Trophoblast cell (in vitro differentiated cells and primary cell): ENCODE measurements around the gene KLK1.
"Not testable (repeated sequence)": the region's sequence is repeated elsewhere in the genome, so short reads cannot be mapped to it uniquely, and the experiment has no call there.

Source experiments
- DNase-seq, 2 donors: peaks; one replicate each; pipeline ENCODE4 v3.0.0-alpha.2; 2016
- H2AFZ ChIP-seq: 2 replicates; pipeline ENCODE4 v1.6.1; 2013; ENCODE audit warnings: low read length, moderate library complexity, mild to moderate bottlenecking; ENCODE audit not compliant: insufficient read depth, poor library complexity
- H2AK5ac ChIP-seq: 2 replicates; pipeline ENCODE4 v1.6.1; 2013; ENCODE audit warnings: mild to moderate bottlenecking, low read length
- H2BK120ac ChIP-seq: 2 replicates; pipeline ENCODE4 v1.6.1; 2013; ENCODE audit warnings: low read length, mild to moderate bottlenecking, moderate library complexity; ENCODE audit not compliant: insufficient read depth, poor library complexity
- H2BK12ac ChIP-seq: 2 replicates; pipeline ENCODE4 v1.6.1; 2013; ENCODE audit warnings: mild to moderate bottlenecking, low read length, moderate library complexity
- H2BK5ac ChIP-seq: 2 replicates; pipeline ENCODE4 v1.6.1; 2013; ENCODE audit warnings: low read length, low read depth, moderate library complexity, mild to moderate bottlenecking; ENCODE audit not compliant: poor library complexity
- H3K14ac ChIP-seq: 2 replicates; pipeline ENCODE4 v1.6.1; 2013; ENCODE audit warnings: mild to moderate bottlenecking, low read length
- H3K18ac ChIP-seq: 2 replicates; pipeline ENCODE4 v1.6.1; 2013; ENCODE audit warnings: mild to moderate bottlenecking, low read length
- H3K23ac ChIP-seq: 2 replicates; pipeline ENCODE4 v1.6.1; 2013; ENCODE audit warnings: low read length
- H3K27ac ChIP-seq: 2 replicates; pipeline ENCODE4 v1.5.1; 2013; ENCODE audit warnings: low read depth, mild to moderate bottlenecking, inconsistent platforms, low read length, moderate library complexity
- H3K27me3 ChIP-seq: 2 replicates; pipeline ENCODE4 v1.6.1; 2013; ENCODE audit warnings: inconsistent platforms, mild to moderate bottlenecking, low read length, moderate library complexity; ENCODE audit not compliant: insufficient read depth
- H3K36me3 ChIP-seq, 2 experiments: 1 replicate in 1 of 2; 2 replicates in 1 of 2; pipeline ENCODE4 v1.6.1; 2013; ENCODE audit warnings: low read length in 2 of 2, mild to moderate bottlenecking in 2 of 2, moderate library complexity in 1 of 2; ENCODE audit not compliant: insufficient read depth in 2 of 2, control insufficient read depth in 1 of 2
- H3K4ac ChIP-seq: 2 replicates; pipeline ENCODE4 v1.6.1; 2013; ENCODE audit warnings: low read depth, mild to moderate bottlenecking, low read length, moderate library complexity
- H3K4me1 ChIP-seq, 2 experiments: 1 replicate in 1 of 2; 2 replicates in 1 of 2; pipeline ENCODE4 v1.6.1; 2013; ENCODE audit warnings: low read length in 2 of 2, mild to moderate bottlenecking in 2 of 2, moderate library complexity in 1 of 2; ENCODE audit not compliant: insufficient read depth in 2 of 2, control insufficient read depth in 1 of 2
- H3K4me2 ChIP-seq: 2 replicates; pipeline ENCODE4 v1.6.1; 2013; ENCODE audit warnings: inconsistent platforms, mild to moderate bottlenecking, low read length, moderate library complexity
- H3K4me3 ChIP-seq: 2 replicates; pipeline ENCODE4 v1.5.1; 2013; ENCODE audit warnings: mild to moderate bottlenecking, low read depth, low read length, inconsistent platforms
- H3K79me1 ChIP-seq: one replicate; pipeline ENCODE4 v1.6.1; 2013; ENCODE audit warnings: low read length
- H3K79me2 ChIP-seq: 2 replicates; pipeline ENCODE4 v1.6.1; 2013; ENCODE audit warnings: low read length, mild to moderate bottlenecking; ENCODE audit not compliant: control insufficient read depth, insufficient read depth, poor library complexity
- H3K9ac ChIP-seq: 2 replicates; pipeline ENCODE4 v1.6.1; 2013; ENCODE audit warnings: mild to moderate bottlenecking, low read length
- H3K9me3 ChIP-seq: 2 replicates; pipeline ENCODE4 v1.6.1; 2013; ENCODE audit warnings: low read depth, mild to moderate bottlenecking, control low read depth, inconsistent platforms, low read length; ENCODE audit not compliant: insufficient read depth
- H4K12ac ChIP-seq: 2 replicates; pipeline ENCODE4 v1.6.1; 2013; ENCODE audit warnings: low read depth, mild to moderate bottlenecking, low read length, moderate library complexity
- H4K8ac ChIP-seq: 2 replicates; pipeline ENCODE4 v1.6.1; 2013; ENCODE audit warnings: low read depth, mild to moderate bottlenecking, low read length, moderate library complexity
- H4K91ac ChIP-seq: one replicate; pipeline ENCODE4 v1.6.1; 2013; ENCODE audit warnings: low read depth, mild to moderate bottlenecking, low read length, moderate library complexity
- WGBS: extraction: QIAGEN DNeasy Blood & Tissue Kit; methylation state at CpG from one replicate; pipeline ENCODE4 v1.1.7; 2013; ENCODE audit warnings: missing lambda C conversion rate; ENCODE audit not compliant: insufficient read length, insufficient coverage; ENCODE audit errors: extremely low coverage; 5-methylcytosine and 5-hydroxymethylcytosine counted together

KLK1 gene

DNA sequence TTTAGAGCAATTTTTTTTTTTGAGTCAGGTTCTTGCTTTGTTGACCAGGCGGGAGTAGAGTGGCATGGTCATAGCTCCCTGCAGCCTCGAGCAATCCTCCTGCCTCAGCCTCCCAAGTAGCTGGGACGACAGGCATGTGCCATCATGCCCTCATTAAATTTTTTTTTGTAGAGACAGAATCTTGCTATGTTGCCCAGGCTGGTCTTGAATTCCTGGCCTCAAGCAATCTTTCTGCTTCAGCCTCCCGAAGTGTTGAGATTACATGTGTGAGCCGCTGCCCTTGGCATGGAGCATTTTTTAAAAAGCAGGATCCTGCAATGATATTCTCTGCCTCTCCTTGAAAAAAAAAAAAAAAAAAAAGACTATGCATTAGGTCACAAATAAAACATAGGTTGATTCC, 47.5 kb downstream of the KLK1 start:
- no peak overlapping the region for H2AK5ac ChIP-seq
- H3K79me1 ChIP-seq: peaks cover 11% of the 10 kb centered on the region
- no peak overlapping the region for H2BK12ac ChIP-seq
- no CpG with 5 or more reads among the region's 5 CpGs for WGBS
- no peak overlapping the region for H4K12ac ChIP-seq
- H2AFZ ChIP-seq: no peak overlapping the region
- H3K36me3 ChIP-seq: no peaks in the 10 kb centered on the region
- H3K27me3 ChIP-seq: no peaks in the 10 kb centered on the region
- H4K91ac ChIP-seq: no peak overlapping the region
- no peak overlapping the region for H3K4ac ChIP-seq
- H3K14ac ChIP-seq: no peak overlapping the region
- H2BK5ac ChIP-seq: no peak overlapping the region
- no peak overlapping the region for H3K23ac ChIP-seq
- H3K79me2 ChIP-seq: no peaks in the 10 kb centered on the region
- peak; percentile 82 to 90 for DNase-seq
- H3K9ac ChIP-seq: no peak overlapping the region
- H3K9me3 ChIP-seq: no peaks in the 10 kb centered on the region
- no peak overlapping the region for H3K18ac ChIP-seq
- H3K4me1 ChIP-seq: peaks cover 9 to 18% of the 10 kb centered on the region in 2 experiments
- H2BK120ac ChIP-seq: no peak overlapping the region
- no peak overlapping the region for H4K8ac ChIP-seq
- H3K4me2 ChIP-seq: no peak overlapping the region
- H3K27ac ChIP-seq: no peak overlapping the region
- no peak overlapping the region for H3K4me3 ChIP-seq

DNA sequence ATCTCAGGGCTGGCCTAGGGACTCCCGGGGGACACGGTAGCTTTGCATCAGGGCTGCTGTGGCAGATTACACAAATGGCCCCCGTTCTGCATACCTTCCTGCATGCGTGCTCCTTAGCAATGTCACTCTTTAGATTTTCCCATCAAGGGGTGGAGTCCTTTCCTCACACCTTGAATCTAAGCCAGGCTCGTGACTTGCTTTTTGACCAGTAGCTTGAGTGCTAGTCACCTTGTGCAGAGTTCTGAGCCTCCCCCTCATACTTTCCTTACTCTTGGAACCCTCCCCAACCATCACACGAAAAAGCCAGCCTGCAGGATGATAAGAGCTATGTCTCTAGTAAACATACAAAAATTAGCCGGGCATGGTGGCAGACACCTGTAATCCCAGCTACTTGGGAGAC, 50.1 kb downstream of the KLK1 start:
- not testable (repeated sequence) for H3K4me3 ChIP-seq, H2BK12ac ChIP-seq, H3K27me3 ChIP-seq, H3K4me1 ChIP-seq, H2AK5ac ChIP-seq, H3K4ac ChIP-seq, H3K4me2 ChIP-seq, H3K79me2 ChIP-seq, H3K23ac ChIP-seq, H4K8ac ChIP-seq, H4K12ac ChIP-seq, H3K14ac ChIP-seq, H3K9me3 ChIP-seq, H3K9ac ChIP-seq, H3K27ac ChIP-seq, H3K36me3 ChIP-seq, H4K91ac ChIP-seq, H2BK120ac ChIP-seq, H3K18ac ChIP-seq, H2BK5ac ChIP-seq, H2AFZ ChIP-seq, H3K79me1 ChIP-seq
- WGBS: no CpG with 5 or more reads among the region's 7 CpGs
- peak; percentile 67 to 75 for DNase-seq

- not testable (repeated sequence) for H3K4me1 ChIP-seq, H3K4me2 ChIP-seq, H2BK12ac ChIP-seq, H3K27me3 ChIP-seq, H3K14ac ChIP-seq, H2AFZ ChIP-seq, H3K4me3 ChIP-seq, H3K9ac ChIP-seq, H3K79me2 ChIP-seq, H3K79me1 ChIP-seq, H4K91ac ChIP-seq, H2AK5ac ChIP-seq, H3K18ac ChIP-seq, H2BK5ac ChIP-seq, H3K27ac ChIP-seq, H3K23ac ChIP-seq, H3K4ac ChIP-seq, H2BK120ac ChIP-seq, H3K36me3 ChIP-seq, H4K8ac ChIP-seq, H3K9me3 ChIP-seq, H4K12ac ChIP-seq
- peak; percentile 55 to 68 for DNase-seq
- no CpG with 5 or more reads among the region's 3 CpGs for WGBS
These were observed 50.7 kb downstream of the KLK1 start for GRCh38 chr19:50772912-50773311.

DNA sequence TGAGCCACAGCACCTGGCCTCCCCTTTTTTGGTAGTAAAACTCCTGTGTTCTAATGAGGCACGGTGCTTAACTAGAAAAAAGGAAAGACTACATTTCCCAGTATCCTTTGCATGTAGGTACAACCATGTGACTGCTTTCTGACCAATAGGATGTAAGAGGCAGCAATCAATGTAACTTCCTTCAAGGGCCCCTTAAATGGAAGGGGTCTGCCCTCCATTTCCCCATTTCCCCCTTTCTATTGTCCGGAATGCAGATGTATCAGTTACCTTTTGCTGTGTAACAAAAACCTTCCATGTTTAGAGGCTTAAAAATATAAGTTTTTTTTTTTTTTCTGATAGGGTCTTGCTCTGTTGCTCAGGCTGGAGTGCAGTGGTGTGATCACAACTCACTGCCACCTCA, 51.1 kb downstream of the KLK1 start:
- no peaks in the 10 kb centered on the region for H3K9me3 ChIP-seq
- H2AFZ ChIP-seq: no peak overlapping the region
- no CpG with 5 or more reads among the region's 2 CpGs for WGBS
- no peak overlapping the region for H4K8ac ChIP-seq
- no peak overlapping the region for H3K4ac ChIP-seq
- no peak overlapping the region for H3K9ac ChIP-seq
- H3K27me3 ChIP-seq: no peaks in the 10 kb centered on the region
- no peaks in the 10 kb centered on the region for H3K79me2 ChIP-seq
- no peak overlapping the region for H2BK120ac ChIP-seq
- no peak overlapping the region for H3K14ac ChIP-seq
- no peak overlapping the region for H3K23ac ChIP-seq
- H2BK5ac ChIP-seq: no peak overlapping the region
- no peak overlapping the region for H2BK12ac ChIP-seq
- no peak overlapping the region for H3K18ac ChIP-seq
- no peak overlapping the region for H4K12ac ChIP-seq
- H2AK5ac ChIP-seq: no peak overlapping the region
- H3K36me3 ChIP-seq: no peaks in the 10 kb centered on the region
- no peaks in the 10 kb centered on the region for H3K4me1 ChIP-seq
- peaks cover 3% of the 10 kb centered on the region for H3K79me1 ChIP-seq
- peak in 1 of 2 donors; percentile 69 for DNase-seq
- no peak overlapping the region for H3K4me2 ChIP-seq
- no peak overlapping the region for H3K4me3 ChIP-seq
- H3K27ac ChIP-seq: no peak overlapping the region
- H4K91ac ChIP-seq: no peak overlapping the region
